HG02973 (cell line): ENCODE data around the gene ACSF3.
"Not testable (repeated sequence)": the region's sequence is repeated elsewhere in the genome, so short reads cannot be mapped to it uniquely, and the experiment has no call there.

Experiments
- ATAC-seq: cut with Tn5 transposase; IDR thresholded peaks from one replicate; pipeline ENCODE4 v1.9.1; 2021; ENCODE audit warnings: moderate library complexity; ENCODE audit not compliant: unreplicated experiment

ACSF3 gene

GRCh38 chr16:89072548-89073130 lies 21.0 kb upstream of the ACSF3 start:
- no peak for ATAC-seq

- no peak for ATAC-seq
Measured at GRCh38 chr16:89073346-89074071, 20.1 kb upstream of the ACSF3 start.

DNA sequence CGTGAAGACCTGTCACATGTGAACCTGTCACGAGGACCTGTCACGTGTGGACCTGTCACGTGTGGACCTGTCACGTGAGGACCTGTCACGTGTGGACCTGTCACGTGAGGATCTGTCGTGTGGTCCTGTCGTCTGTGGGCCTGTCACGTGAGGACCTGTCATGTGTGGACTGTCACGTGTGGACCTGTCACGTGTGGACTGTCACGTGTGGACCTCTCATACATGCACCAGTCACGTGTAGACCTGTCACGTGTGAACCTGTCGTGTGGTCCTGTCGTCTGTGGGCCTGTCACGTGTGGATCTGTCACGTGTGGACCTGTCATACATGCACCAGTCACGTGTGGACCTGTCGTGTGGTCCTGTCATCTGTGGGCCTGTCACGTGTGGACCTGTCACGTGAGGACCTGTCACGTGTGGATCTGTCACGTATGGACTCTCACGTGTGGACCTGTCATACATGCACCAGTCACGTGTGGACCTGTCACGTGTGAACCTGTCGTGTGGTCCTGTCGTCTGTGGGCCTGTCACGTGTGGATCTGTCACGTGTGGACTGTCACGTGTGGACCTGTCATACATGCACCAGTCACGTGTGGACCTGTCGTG lies 19.5 kb upstream of the ACSF3 start:
- not testable (repeated sequence) for ATAC-seq

DNA sequence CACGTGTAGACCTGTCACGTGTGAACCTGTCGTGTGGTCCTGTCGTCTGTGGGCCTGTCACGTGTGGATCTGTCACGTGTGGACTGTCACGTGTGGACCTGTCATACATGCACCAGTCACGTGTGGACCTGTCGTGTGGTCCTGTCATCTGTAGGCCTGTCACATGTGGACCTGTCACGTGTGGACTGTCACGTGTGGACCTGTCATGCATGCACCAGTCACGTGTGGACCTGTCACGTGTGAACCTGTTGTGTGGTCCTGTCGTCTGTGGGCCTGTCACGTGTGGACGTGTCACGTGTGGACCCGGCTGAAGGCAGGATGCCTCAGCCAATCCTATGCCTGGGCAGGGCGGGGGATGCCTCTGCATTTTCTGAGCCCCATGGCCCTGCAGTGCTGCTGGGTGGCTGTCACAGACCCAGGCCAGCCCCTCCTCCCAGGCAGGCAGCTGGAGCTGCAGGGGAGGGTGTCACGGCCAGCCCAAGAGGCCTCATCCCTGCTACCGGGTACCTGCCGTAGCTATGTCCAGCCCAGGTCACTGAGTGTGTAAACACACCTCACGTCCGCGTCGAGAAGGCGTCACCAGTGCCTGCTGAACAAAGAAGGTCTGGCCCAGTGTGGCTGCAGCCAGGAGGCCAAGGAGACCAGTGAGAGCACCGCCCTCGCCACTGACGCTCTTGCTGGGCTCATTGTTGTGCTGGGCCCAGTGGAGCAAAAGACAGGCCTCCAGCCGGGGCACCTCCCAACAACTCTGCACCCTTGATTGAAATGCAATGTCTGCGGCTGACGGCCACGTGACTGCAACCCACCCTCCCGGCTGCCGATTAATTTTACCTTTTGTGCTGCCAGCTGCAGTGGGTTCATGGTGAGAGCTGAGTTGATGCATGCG lies 18.6 kb upstream of the ACSF3 start:
- ATAC-seq, result no peak

- ATAC-seq, result no peak
Measured at GRCh38 chr16:89076159-89076558, 17.5 kb upstream of the ACSF3 start.

GRCh38 chr16:89077076-89077475 lies 16.6 kb upstream of the ACSF3 start:
- no peak for ATAC-seq

DNA sequence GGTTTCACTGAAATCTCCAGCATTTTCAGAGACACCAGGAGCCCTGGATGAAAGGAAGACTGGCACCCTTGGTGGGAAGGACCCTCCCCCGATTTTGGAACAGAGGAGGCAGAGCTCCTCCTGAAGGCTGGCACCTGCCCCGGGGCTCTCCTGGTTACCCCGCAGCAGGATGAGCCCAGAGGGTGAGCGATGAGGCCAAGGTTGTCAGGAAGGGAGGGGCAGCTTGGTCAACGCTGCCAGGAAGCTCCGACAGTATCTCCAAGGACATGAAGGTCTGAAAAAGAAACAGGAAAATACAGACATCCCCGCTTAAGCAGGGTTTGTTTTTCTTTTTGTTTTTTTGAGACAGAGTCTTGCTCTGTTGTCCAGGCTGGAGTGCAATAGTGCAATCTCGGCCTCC lies 15.5 kb upstream of the ACSF3 start:
- no peak for ATAC-seq

DNA sequence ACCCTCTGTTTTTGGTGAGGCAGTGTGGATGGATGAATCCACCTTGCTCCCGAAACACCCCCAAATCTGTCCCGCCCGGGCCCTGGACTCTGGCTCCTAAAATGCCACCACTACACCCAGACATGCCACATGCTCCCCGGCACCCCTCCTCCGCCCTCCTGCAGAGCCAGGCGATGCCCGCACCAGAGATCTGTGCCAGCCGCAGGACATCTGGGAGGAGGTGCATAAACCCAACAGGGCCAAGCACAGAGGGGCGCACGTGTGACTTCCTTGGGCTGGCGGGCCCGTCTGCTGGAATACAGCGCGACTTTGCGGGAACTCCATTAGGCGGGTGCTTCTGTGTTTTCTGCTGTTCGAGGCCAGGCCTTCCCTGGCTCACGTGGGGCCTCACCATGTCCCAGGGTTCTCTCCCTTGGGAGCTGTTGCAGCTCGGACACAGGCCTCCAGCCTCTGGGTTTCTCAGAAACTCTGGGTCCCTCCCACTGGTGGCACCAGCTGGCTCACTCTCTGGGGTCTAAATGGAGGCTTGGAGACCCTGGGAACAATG lies 14.1 kb upstream of the ACSF3 start:
- ATAC-seq, result no peak

DNA sequence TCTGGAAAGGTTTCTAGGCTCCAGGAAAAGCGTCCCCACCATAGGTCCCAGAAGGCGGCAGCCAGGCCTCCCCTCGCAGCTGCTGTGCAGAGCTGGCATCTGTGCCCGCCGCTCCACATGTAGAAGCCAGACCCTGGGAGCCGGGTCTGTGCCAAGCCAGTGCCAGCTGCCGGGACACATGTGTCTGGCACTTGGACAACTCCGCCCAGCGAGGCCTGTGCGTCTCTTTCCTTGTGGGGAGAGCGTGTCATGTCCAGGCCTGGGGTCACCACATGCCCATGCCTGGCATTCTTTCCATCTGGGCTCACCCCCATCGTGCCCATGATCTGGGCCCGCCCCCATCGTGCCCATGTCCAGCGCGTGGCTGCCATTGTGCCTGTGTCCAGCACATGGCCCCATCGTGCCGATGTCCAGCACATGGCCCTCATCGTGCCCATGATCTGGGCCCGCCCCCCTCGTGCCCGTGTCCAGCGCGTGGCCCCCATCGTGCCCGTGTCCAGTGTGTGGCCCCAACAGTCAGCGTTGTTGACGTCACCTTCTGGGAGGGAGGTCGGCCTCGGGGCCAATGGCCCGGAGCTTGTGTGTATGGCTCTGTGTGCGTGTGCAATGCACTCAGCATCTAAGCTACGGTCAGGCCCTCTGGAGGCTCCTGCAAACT lies 13.3 kb upstream of the ACSF3 start:
- ATAC-seq, result no peak

DNA sequence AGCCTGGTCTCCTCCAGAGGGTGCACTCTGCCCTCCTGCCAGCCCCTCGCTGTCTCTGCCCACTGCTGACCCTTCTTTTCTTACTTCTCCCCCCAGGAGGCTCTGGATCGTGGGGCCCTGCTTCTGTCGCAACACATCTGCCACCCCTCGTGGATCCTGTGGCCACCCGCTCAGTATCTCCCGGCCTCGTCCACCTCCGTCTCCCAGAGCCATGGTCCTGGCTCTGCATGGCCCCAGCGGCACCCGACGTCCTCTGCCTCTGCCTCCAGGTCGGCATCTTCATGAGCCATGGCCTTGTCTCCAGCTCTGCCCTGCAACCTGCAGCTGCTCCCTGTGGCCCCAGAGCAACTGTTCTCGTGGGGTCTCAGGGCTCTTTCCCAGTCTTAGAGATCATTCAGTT lies 12.1 kb upstream of the ACSF3 start:
- no peak for ATAC-seq

GRCh38 chr16:89084411-89084810 lies 9.2 kb upstream of the ACSF3 start:
- ATAC-seq, result no peak

DNA sequence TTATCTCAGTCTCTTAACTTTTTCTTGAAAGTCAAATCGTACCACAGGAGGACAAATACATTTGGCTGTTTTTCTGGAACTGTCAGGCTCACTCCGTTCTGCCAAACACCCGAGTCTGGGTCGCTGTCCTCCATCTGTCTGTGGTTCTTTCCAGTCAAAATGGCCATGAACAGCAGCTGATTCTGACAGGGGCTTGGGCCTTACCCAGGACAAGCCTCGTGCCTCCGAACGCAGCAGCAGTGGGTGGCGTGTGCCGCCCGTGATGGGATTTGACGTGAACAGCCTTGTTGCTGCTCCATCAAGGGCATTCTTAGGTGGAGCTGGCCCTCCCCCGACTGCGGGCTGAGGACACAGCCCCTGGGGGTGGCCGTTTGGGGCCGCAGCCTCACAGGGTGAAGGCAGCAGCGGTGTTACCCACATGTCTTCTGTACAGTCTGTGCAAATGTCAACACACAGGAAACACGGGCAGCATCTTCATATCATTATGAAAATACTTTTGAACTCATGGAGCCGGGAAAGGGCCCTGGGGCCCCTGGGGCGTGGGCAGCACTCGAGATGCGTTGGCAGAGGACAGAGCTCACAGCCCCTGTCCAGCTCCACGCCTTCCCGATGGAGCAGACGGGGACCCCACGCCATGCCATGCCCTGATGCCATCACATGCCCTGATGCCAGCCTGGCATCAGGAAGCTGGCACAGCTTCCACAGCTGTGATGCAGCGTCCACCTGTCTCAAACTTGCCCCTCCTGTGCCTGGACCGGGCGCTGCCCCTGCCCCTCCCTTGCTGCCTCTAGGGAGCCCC lies 8.6 kb upstream of the ACSF3 start:
- ATAC-seq, result no peak

DNA sequence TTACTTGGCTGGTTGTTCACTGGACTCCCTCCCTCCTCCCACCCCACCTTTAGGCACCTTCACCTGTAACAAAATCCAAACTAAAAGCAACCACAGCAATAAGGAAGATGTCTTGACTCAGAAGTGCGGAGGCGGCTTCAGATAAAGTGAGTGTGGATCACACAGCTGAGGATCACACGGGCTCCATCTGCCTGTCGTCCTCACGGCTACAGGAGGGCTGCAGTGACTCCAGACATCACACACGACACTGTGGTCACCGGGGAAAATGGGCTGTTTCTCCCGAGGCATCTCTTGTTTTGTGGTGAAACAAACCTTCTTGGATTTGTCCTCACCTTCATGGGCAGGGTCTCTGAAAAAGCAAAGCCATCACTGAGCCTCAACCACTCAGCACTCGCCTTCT lies 7.9 kb upstream of the ACSF3 start:
- no peak for ATAC-seq

DNA sequence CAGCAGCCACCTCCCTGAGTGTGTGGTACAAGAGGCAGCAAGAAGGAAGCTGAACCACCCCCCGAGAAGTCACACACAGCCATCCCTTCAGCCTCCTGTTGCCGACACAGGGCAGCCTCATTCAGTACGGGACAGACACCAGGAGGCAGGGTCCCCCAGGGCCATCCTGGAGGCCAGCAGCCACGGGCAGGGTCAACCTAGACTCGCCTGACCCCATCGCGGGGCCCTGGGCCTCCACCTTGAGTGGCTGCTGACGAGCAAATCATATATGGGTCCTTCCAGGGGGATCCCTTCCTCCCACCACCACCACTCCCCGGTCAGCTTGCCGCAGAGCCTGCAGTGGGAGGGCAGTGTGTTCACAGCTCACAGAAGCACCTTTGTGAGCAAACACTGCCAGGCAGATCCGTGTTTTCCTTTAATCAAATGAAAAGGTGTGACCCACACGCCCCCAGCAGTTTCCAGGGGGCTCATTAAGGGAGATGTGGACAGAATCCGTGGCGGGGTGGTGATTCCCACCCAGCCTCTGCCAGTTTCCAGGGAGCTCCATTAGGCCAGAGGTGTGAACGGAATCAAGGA lies 5.6 kb upstream of the ACSF3 start:
- no peak for ATAC-seq

DNA sequence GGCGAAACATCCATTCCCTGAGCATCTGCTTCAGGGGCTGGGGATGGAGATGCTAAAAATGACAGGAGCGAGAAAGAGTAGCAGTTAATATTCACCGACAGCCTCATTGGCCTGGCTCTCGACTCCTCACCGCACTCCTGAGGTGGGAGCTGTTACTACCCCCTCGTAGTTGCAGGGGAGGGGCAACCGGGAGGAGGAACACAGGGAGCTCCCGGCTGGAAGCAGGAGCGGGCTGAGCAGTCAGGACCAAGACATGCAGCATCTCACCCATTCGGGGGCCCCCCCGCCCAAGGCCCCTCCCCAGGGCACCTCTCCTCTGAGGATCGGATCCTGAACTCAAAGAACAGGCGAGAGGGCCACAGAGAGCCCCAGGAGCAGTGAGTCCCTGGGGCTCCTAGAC lies 4.5 kb upstream of the ACSF3 start:
- no peak for ATAC-seq

GRCh38 chr16:89090182-89090630 lies 3.4 kb upstream of the ACSF3 start:
- ATAC-seq, result no peak

DNA sequence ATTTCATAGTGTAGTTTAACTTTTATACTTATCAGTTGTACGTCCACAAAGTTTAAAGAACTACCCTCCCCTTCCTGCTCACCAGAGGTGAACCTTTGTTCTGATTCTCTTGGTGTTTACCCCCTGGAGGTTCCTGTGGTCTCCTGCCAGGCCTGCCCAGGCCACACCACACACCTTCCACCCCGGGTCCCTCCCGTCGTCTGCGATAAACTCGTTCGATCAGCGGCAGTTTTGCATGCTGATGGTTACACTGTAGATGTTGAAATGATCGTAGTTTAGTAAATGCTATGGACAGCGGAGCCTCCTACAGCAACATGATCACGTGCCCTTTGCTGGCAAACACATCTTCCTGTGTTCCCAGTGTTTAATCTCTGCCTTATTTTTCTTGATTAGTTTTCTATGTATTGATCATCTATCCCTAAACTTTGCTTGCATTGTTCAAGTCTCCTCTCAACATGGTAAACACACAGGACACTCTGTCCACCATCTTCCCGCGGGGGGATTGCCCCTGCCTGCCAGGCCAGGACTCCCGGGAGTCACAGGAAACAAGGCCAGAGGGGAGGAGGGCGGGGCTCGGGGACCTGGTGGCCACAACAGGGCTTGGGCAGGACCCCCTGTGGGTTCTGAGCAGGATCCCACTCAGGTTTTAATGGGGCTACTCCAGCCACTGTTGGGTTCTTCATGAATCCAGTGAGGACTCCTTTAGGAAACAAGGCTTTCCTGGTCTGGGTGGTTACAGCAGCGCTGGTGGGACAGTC lies 2.8 kb upstream of the ACSF3 start:
- ATAC-seq, result no peak

- no peak for ATAC-seq
Measured at GRCh38 chr16:89092013-89092412, 1.6 kb upstream of the ACSF3 start.

- not testable (repeated sequence) for ATAC-seq
Measured at GRCh38 chr16:89093252-89093601, 425 bp upstream of the ACSF3 start.
